B cell (primary cell): ENCODE data around the gene TMEM129. TPM values are rescaled to one million over a fixed set of nuclear protein-coding genes. Genes with fewer than 3 reads are reported as not detected.
A peak's percentile ranks its signal among the peaks of the same experiment; 100 is the strongest.

Experiments
- ATAC-seq: fragments of 200-7000 bp; cut with Tn5 transposase; one replicate; pipeline ENCODE4 v1.10.0; 2021; ENCODE audit warnings: low read depth, mild to moderate bottlenecking, moderate number of reproducible peaks, moderate library complexity
- CTCF ChIA-PET: fragments of 350-600 bp; sonication (Branson Sonifier 250); formaldehyde crosslinking; loops from one replicate; lab custom pipeline; 2021; ENCODE audit warnings: antibody characterized with exemption, inconsistent platforms; lab: Charles Lee
- POLR2A ChIA-PET: fragments of 350-600 bp; sonication (Branson Sonifier 250); formaldehyde crosslinking; loops from one replicate; lab custom pipeline; 2021; ENCODE audit warnings: antibody characterized with exemption; lab: Charles Lee
- DNase-seq: peaks from one replicate; pipeline ENCODE4 v3.0.0; 2013
- H2AFZ ChIP-seq: 2 replicates; pipeline ENCODE4 v1.6.1; 2012; ENCODE audit warnings: mild to moderate bottlenecking, low read depth, low read length; ENCODE audit not compliant: insufficient read depth, poor library complexity, severe bottlenecking
- H3K27ac ChIP-seq, 2 donors: 1 replicate in 1 of 2; 2 replicates in 1 of 2; pipeline ENCODE4 v1.5.1; 2012 to 2013; ENCODE audit warnings: low read length in 2 of 2, mild to moderate bottlenecking in 2 of 2, moderate library complexity in 1 of 2
- H3K27me3 ChIP-seq, 4 experiments: fragments of 200-600 bp in 1 of 4; sonication (generic) in 1 of 4; replicated peaks in 1 of 4; 1 replicate in 2 of 4; 2 replicates in 2 of 4; pipeline versions ENCODE4 v1.6.1 to v1.7.0; 2013 to 2016; ENCODE audit warnings: low read length in 3 of 4, mild to moderate bottlenecking in 2 of 4, mixed read lengths in 1 of 4, moderate library complexity in 1 of 4; ENCODE audit not compliant: insufficient read depth in 4 of 4, control insufficient read depth in 3 of 4; ENCODE audit errors: control extremely low read depth in 1 of 4
- H3K36me3 ChIP-seq, 2 experiments: replicated peaks in 1 of 2; 1 replicate in 1 of 2; 2 replicates in 1 of 2; pipeline versions ENCODE4 v1.6.1 to v1.7.1; 2013; ENCODE audit warnings: low read length in 1 of 2; ENCODE audit not compliant: insufficient read depth in 2 of 2, control insufficient read depth in 1 of 2; ENCODE audit errors: control extremely low read depth in 1 of 2, extremely low read depth in 1 of 2
- H3K4me1 ChIP-seq, 2 donors: fragments of 200-600 bp in 1 of 2; sonication (generic) in 1 of 2; 1 replicate in 1 of 2; 2 replicates in 1 of 2; pipeline versions ENCODE4 v1.5.1 to v1.6.1; 2013 to 2017; ENCODE audit warnings: low read length in 2 of 2; ENCODE audit not compliant: control insufficient read depth in 2 of 2, insufficient read depth in 2 of 2
- H3K4me2 ChIP-seq: replicated peaks from 2 replicates; pipeline ENCODE3; 2012; ENCODE audit warnings: mild to moderate bottlenecking, low read depth, low read length; ENCODE audit not compliant: poor library complexity, severe bottlenecking
- H3K4me3 ChIP-seq, 5 experiments: fragments of 200-600 bp in 1 of 5; sonication (generic) in 1 of 5; 1 replicate in 3 of 5; 2 replicates in 2 of 5; pipeline versions ENCODE4 v1.5.1 to v1.7.0; 2011 to 2016; ENCODE audit warnings: low read length in 4 of 5, mild to moderate bottlenecking in 4 of 5, low read depth in 2 of 5, control low read depth in 1 of 5, moderate library complexity in 1 of 5; ENCODE audit not compliant: insufficient read depth in 1 of 5; ENCODE audit errors: control extremely low read depth in 1 of 5, extremely low read depth in 1 of 5
- H3K79me2 ChIP-seq: fragments of 200-600 bp; sonication (generic); one replicate; pipeline ENCODE4 v1.6.0; 2016; ENCODE audit warnings: low read length; ENCODE audit not compliant: control insufficient read depth, insufficient read depth
- H3K9ac ChIP-seq: fragments of 200-600 bp; sonication (generic); 2 replicates; pipeline ENCODE4 v1.6.1; 2017; ENCODE audit warnings: mild to moderate bottlenecking, low read length, moderate library complexity
- H3K9me3 ChIP-seq, 3 donors: one replicate each; pipeline versions ENCODE4 v1.6.1 to v1.7.1; 2013; ENCODE audit warnings: low read length in 2 of 3; ENCODE audit not compliant: control insufficient read depth in 2 of 3, insufficient read depth in 1 of 3; ENCODE audit errors: control extremely low read depth in 1 of 3
- H4K20me1 ChIP-seq: 2 replicates; pipeline ENCODE4 v1.6.0; 2012; ENCODE audit warnings: mild to moderate bottlenecking, low read length; ENCODE audit not compliant: insufficient read depth, control insufficient read depth, poor library complexity, severe bottlenecking
- H3K27ac Mint-ChIP-seq: one replicate; pipeline ENCODE4 v1.8.0; 2021; ENCODE audit warnings: mixed read lengths
- H3K27me3 Mint-ChIP-seq: one replicate; pipeline ENCODE4 v1.8.0; 2021; ENCODE audit warnings: mixed read lengths
- H3K4me1 Mint-ChIP-seq: one replicate; pipeline ENCODE4 v1.8.0; 2021; ENCODE audit warnings: mixed read lengths
- H3K4me3 Mint-ChIP-seq: one replicate; pipeline ENCODE4 v1.8.0; 2021; ENCODE audit warnings: mixed read lengths
- H3K9me3 Mint-ChIP-seq: one replicate; pipeline ENCODE4 v1.8.0; 2022; ENCODE audit warnings: mixed read lengths; ENCODE audit not compliant: insufficient read depth
- CTCF ChIP-seq: fragments of 200-600 bp; IDR thresholded peaks from one replicate; pipeline ENCODE4 v1.8.0; 2022; ENCODE audit warnings: antibody characterized with exemption, mild to moderate bottlenecking
- EZH2 ChIP-seq: IDR thresholded peaks from 2 replicates; pipeline ENCODE4 v1.6.1; 2012; ENCODE audit warnings: borderline replicate concordance, low read depth, mild to moderate bottlenecking, moderate library complexity, low read length; ENCODE audit not compliant: insufficient read depth, poor library complexity, severe bottlenecking
- WGBS: methylation state at CpG from one replicate; pipeline ENCODE4 v1.1.5; 2013; ENCODE audit warnings: missing lambda C conversion rate; ENCODE audit not compliant: insufficient coverage; 5-methylcytosine and 5-hydroxymethylcytosine counted together
- intact Hi-C: fragments of 100-400 bp; cut with micrococcal nuclease; formaldehyde crosslinking; loops from one replicate; pipeline ENCODE4 v1.10.0; 2022
- polyA plus RNA-seq: library from polyadenylated mRNA; depleted of rRNA; stranded (reverse); fragments of >200 nt; gene quantifications from 2 replicates; pipeline ENCODE4 v1.2.3, GENCODE V29; 2012
- total RNA-seq, 2 donors: library from RNA; stranded (reverse); fragments of 120-200 nt in 1 of 2; gene quantifications; 1 replicate in 1 of 2; 2 replicates in 1 of 2; pipeline versions ENCODE4 v1.2.3 to v1.2.4, GENCODE V29; 2013 to 2022

The TMEM129 gene
- total and polyA plus RNA-seq, 2 donors (not counting 1 experiment from before 2014, with no cell fraction given) = 41.0 to 76.5 TPM

- DNase-seq (peak; percentile 75), ATAC-seq (no peak)
- Mint-ChIP-seq H3K9me3 (no peaks in the 10 kb centered on the region), H3K4me1 (peaks cover 67% of the 10 kb centered on the region), H3K27ac (peak overlapping the region; percentile 90), H3K4me3 (peak overlapping the region; percentile 91), H3K27me3 (no peaks in the 10 kb centered on the region)
- Histone ChIP-seq H3K36me3 (peaks cover 0 to 20% of the 10 kb centered on the region in 2 experiments), H3K27ac (peak overlapping the region; percentile 82 to 99), H3K4me2 (peak overlapping the region; percentile 97), H2AFZ (no peak overlapping the region), H3K4me3 (peak overlapping the region in 3 of 5 experiments; percentile 6 to 20 (median 11)), H3K9me3 (peaks cover 0 to 6% (median 0%) of the 10 kb centered on the region in 3 donors), H3K4me1 (peaks cover 57 to 82% of the 10 kb centered on the region in 2 donors), H3K79me2 (peaks cover 66% of the 10 kb centered on the region), H4K20me1 (peaks cover 64% of the 10 kb centered on the region), H3K27me3 (no peaks in the 10 kb centered on the region), H3K9ac (peak overlapping the region; percentile 13)
- intact Hi-C loops = no loop called here
- no peak for TF ChIP-seq EZH2
- no peak for TF ChIP-seq CTCF
- ChIA-PET CTCF (interaction anchor here (6.1 kb wide), 1 partner anchor 22 kb away, joined by 75 read pairs; no protein-coding TSS in a partner anchor), POLR2A (no interaction called here)
- WGBS = 17% methylated on average over 16 of the region's 16 CpGs
These were observed 5.9 kb downstream of the TMEM129 start for GRCh38 chr4:1715002-1715758.
